NCI-H2081 treated with DMSO at 0.1 percent for 48 hours (cell line): ENCODE data around the gene HHAT.

ENCODE experiments used
- DNase-seq: peaks from one replicate; lab custom pipeline; 2025; lab: John Stamatoyannopoulos, UW

The HHAT gene

GRCh38 chr1:210722410-210723081, 393.8 kb downstream of the HHAT start:
- DNase-seq: no peak

DNA sequence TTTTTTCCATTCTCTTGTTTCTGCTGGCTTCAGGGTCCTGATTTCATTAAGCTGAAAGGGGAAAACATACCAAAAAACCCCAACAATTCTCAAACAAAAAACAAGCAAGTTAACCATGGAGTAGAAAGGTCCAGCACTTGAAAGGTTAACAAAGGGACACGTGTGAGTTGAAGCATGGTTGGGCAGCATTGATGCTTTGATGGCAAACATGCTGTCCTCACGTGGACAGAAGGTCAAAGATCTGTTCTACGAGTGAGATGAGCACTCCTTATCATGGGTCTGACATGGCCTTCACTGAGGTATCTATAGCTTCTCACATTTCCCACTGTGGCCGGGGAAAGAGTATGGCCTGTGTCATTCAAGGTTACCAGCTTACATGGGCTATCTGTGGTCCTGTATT, 394.9 kb downstream of the HHAT start:
- DNase-seq: no peak

GRCh38 chr1:210724768-210725167, 396.1 kb downstream of the HHAT start:
- no peak for DNase-seq
